Esophagus muscularis mucosa (tissue), 3 donors: Measurements from ENCODE around the gene MIER3.

ENCODE experiments used
- EP300 ChIP-seq: sonication (generic); formaldehyde crosslinking; IDR thresholded peaks from one replicate; pipeline ENCODE4 v1.6.1; 2017; ENCODE audit warnings: antibody characterized with exemption
- TF ChIP-seq, protein P1 (sequence below), 3 experiments: fragments of 200-600 bp in 2 of 3; fragments of 450-650 bp in 1 of 3; sonication (generic) in 2 of 3; IDR thresholded peaks; one replicate each; pipeline ENCODE4 v1.5.1; 2017 to 2019; ENCODE audit warnings: antibody characterized with exemption in 3 of 3, mild to moderate bottlenecking in 2 of 3, moderate library complexity in 1 of 3

GRCh38 chr5:56962286-56962685 lies 10.4 kb upstream of the MIER3 start:
- TF ChIP-seq, protein P1, sequence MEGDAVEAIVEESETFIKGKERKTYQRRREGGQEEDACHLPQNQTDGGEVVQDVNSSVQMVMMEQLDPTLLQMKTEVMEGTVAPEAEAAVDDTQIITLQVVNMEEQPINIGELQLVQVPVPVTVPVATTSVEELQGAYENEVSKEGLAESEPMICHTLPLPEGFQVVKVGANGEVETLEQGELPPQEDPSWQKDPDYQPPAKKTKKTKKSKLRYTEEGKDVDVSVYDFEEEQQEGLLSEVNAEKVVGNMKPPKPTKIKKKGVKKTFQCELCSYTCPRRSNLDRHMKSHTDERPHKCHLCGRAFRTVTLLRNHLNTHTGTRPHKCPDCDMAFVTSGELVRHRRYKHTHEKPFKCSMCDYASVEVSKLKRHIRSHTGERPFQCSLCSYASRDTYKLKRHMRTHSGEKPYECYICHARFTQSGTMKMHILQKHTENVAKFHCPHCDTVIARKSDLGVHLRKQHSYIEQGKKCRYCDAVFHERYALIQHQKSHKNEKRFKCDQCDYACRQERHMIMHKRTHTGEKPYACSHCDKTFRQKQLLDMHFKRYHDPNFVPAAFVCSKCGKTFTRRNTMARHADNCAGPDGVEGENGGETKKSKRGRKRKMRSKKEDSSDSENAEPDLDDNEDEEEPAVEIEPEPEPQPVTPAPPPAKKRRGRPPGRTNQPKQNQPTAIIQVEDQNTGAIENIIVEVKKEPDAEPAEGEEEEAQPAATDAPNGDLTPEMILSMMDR (IDR thresholded peaks at IDR 0.05): no peak
- no peak for TF ChIP-seq EP300
